Neural progenitor cell (in vitro differentiated cells): ENCODE results near the gene QDPR. TPM values are rescaled to one million over a fixed set of nuclear protein-coding genes. Genes with fewer than 3 reads are reported as not detected.
"Not testable (repeated sequence)": the region's sequence is repeated elsewhere in the genome, so short reads cannot be mapped to it uniquely, and the experiment has no call there.

Experiments used
- DNase-seq: peaks from one replicate; pipeline ENCODE4 v3.0.0-alpha.2; 2016; ENCODE audit warnings: low spot score
- H2AFZ ChIP-seq: fragments of 200-600 bp; sonication (generic); replicated peaks from 2 replicates; pipeline ENCODE4 v1.6.1; 2016; ENCODE audit warnings: antibody characterized with exemption
- H3F3A ChIP-seq: fragments of 200-600 bp; sonication (generic); 2 replicates; pipeline ENCODE4 v1.6.1; 2016; ENCODE audit warnings: antibody characterized with exemption, low read depth
- H3K27ac ChIP-seq: fragments of 200-600 bp; sonication (generic); 2 replicates; pipeline ENCODE4 v1.5.1; 2016; ENCODE audit warnings: mild to moderate bottlenecking
- H3K27me3 ChIP-seq: fragments of 200-600 bp; sonication (generic); 2 replicates; pipeline ENCODE4 v1.6.1; 2016; ENCODE audit warnings: mild to moderate bottlenecking, moderate library complexity
- H3K36me3 ChIP-seq: fragments of 200-600 bp; sonication (generic); 2 replicates; pipeline ENCODE4 v1.5.1; 2016
- H3K4me1 ChIP-seq: fragments of 200-600 bp; sonication (generic); 2 replicates; pipeline ENCODE4 v1.6.1; 2016; ENCODE audit warnings: mixed run types
- H3K4me2 ChIP-seq: fragments of 200-600 bp; sonication (generic); 2 replicates; pipeline ENCODE4 v1.6.1; 2016
- H3K4me3 ChIP-seq: fragments of 200-600 bp; sonication (generic); 2 replicates; pipeline ENCODE4 v1.5.1; 2016
- H3K79me2 ChIP-seq: fragments of 200-600 bp; sonication (generic); 2 replicates; pipeline ENCODE4 v1.6.1; 2016; ENCODE audit warnings: low read depth
- H3K9ac ChIP-seq: fragments of 200-600 bp; sonication (generic); 2 replicates; pipeline ENCODE4 v1.6.1; 2016
- H3K9me3 ChIP-seq: fragments of 200-600 bp; sonication (generic); 2 replicates; pipeline ENCODE4 v1.5.1; 2016; ENCODE audit warnings: low read depth
- H4K20me1 ChIP-seq: fragments of 200-600 bp; sonication (generic); 2 replicates; pipeline ENCODE4 v1.6.1; 2016; ENCODE audit warnings: low read depth
- H3K27ac Mint-ChIP-seq: 3 replicates; pipeline ENCODE4 v1.8.0; 2021; ENCODE audit warnings: mixed read lengths
- H3K27me3 Mint-ChIP-seq: 2 replicates; pipeline ENCODE4 v1.8.0; 2022; ENCODE audit warnings: low read depth, mild to moderate bottlenecking, inconsistent platforms, moderate library complexity, mixed read lengths; ENCODE audit not compliant: insufficient read depth
- H3K36me3 Mint-ChIP-seq: 3 replicates; pipeline ENCODE4 v1.8.0; 2021; ENCODE audit warnings: mixed read lengths
- H3K4me1 Mint-ChIP-seq: 3 replicates; pipeline ENCODE4 v1.8.0; 2021; ENCODE audit warnings: mixed read lengths
- H3K4me3 Mint-ChIP-seq: 3 replicates; pipeline ENCODE4 v1.8.0; 2021; ENCODE audit warnings: mild to moderate bottlenecking, moderate library complexity, mixed read lengths
- H3K9me3 Mint-ChIP-seq: 3 replicates; pipeline ENCODE4 v1.8.0; 2020; ENCODE audit warnings: mixed read lengths
- EZH2 ChIP-seq: fragments of 200-600 bp; sonication (generic); IDR thresholded peaks from 2 replicates; pipeline ENCODE4 v1.6.1; 2017; ENCODE audit warnings: antibody characterized with exemption, mild to moderate bottlenecking, moderate library complexity
- EZH2phosphoT487 ChIP-seq: fragments of 200-600 bp; sonication (generic); IDR thresholded peaks from 2 replicates; pipeline ENCODE4 v1.6.1; 2017; ENCODE audit warnings: antibody characterized with exemption
- total RNA-seq: library from RNA; depleted of rRNA; stranded (reverse); fragments of >200 nt; gene quantifications from 2 replicates; pipeline ENCODE4 v1.2.3, GENCODE V29; 2015; ENCODE audit warnings: low replicate concordance
- TF ChIP-seq, protein P1 (sequence below): fragments of 200-600 bp; sonication (generic); IDR thresholded peaks from 2 replicates; pipeline ENCODE4 v1.5.1; 2017; ENCODE audit warnings: antibody characterized with exemption, mild to moderate bottlenecking

Gene QDPR
- total RNA-seq, 1 donor from 2014 or later: 22.4 TPM

- Histone ChIP-seq H3K27ac (no peak overlapping the region), H3K4me1 (no peaks in the 10 kb centered on the region), H4K20me1 (no peaks in the 10 kb centered on the region), H3K36me3 (no peaks in the 10 kb centered on the region), H3K4me3 (no peak overlapping the region), H3K4me2 (no peak overlapping the region), H3F3A (no peaks in the 10 kb centered on the region), H3K27me3 (no peaks in the 10 kb centered on the region), H3K9me3 (no peaks in the 10 kb centered on the region), H2AFZ (no peak overlapping the region), H3K9ac (no peak overlapping the region), H3K79me2 (no peaks in the 10 kb centered on the region)
- Mint-ChIP-seq H3K36me3 (no peaks in the 10 kb centered on the region), H3K9me3 (no peaks in the 10 kb centered on the region), H3K4me1 (peaks cover 14% of the 10 kb centered on the region), H3K27me3 (peaks cover 2% of the 10 kb centered on the region), H3K4me3 (no peak overlapping the region), H3K27ac (no peak overlapping the region)
- no peak for DNase-seq
- TF ChIP-seq, protein P1, sequence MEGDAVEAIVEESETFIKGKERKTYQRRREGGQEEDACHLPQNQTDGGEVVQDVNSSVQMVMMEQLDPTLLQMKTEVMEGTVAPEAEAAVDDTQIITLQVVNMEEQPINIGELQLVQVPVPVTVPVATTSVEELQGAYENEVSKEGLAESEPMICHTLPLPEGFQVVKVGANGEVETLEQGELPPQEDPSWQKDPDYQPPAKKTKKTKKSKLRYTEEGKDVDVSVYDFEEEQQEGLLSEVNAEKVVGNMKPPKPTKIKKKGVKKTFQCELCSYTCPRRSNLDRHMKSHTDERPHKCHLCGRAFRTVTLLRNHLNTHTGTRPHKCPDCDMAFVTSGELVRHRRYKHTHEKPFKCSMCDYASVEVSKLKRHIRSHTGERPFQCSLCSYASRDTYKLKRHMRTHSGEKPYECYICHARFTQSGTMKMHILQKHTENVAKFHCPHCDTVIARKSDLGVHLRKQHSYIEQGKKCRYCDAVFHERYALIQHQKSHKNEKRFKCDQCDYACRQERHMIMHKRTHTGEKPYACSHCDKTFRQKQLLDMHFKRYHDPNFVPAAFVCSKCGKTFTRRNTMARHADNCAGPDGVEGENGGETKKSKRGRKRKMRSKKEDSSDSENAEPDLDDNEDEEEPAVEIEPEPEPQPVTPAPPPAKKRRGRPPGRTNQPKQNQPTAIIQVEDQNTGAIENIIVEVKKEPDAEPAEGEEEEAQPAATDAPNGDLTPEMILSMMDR: no peak
- no peak for TF ChIP-seq EZH2phosphoT487
- no peak for TF ChIP-seq EZH2
Observed at GRCh38 chr4:17545374-17546140, 33.7 kb upstream of the QDPR start.

- Histone ChIP-seq H3K27me3 (no peaks in the 10 kb centered on the region), H3K4me1 (no peaks in the 10 kb centered on the region), H4K20me1 (no peaks in the 10 kb centered on the region), H3K27ac (no peak overlapping the region), H2AFZ (no peak overlapping the region), H3K9ac (no peak overlapping the region), H3K36me3 (no peaks in the 10 kb centered on the region), H3K4me3 (no peak overlapping the region), H3K4me2 (no peak overlapping the region), H3K79me2 (no peaks in the 10 kb centered on the region), H3K9me3 (no peaks in the 10 kb centered on the region), H3F3A (no peaks in the 10 kb centered on the region)
- H3K4me3 Mint-ChIP-seq: no peak overlapping the region
- no peak overlapping the region for H3K27ac Mint-ChIP-seq
- H3K4me1 Mint-ChIP-seq: peaks cover 14% of the 10 kb centered on the region
- H3K9me3 Mint-ChIP-seq: no peaks in the 10 kb centered on the region
- no peak for DNase-seq
- no peaks in the 10 kb centered on the region for H3K27me3 Mint-ChIP-seq
- H3K36me3 Mint-ChIP-seq: no peaks in the 10 kb centered on the region
- TF ChIP-seq EZH2phosphoT487: no peak
- TF ChIP-seq EZH2: no peak
- TF ChIP-seq, protein P1: no peak
Observed at GRCh38 chr4:17544831-17545234, 32.9 kb upstream of the QDPR start.

DNA sequence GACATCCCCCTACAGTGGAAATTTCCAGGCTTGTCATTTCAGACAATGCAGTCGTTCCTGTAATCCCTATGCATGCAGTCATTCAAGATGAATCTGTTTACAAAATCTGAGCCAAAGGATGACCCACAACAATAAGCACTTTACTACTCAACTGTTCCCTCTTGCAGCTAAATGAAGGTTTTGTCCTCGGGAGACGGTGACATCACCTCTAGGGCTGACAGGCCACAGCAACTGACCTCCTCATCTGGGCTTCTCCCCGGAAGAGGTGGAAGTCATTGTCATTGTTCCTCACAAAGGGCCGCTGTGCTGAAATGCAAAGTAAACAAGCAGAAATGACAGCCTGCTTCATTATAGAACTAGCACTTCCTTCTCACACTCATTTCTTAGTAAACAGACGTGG lies 32.3 kb upstream of the QDPR start:
- no peaks in the 10 kb centered on the region for H3K27me3 ChIP-seq
- H4K20me1 ChIP-seq: no peaks in the 10 kb centered on the region
- no peaks in the 10 kb centered on the region for H3K9me3 ChIP-seq
- no peak for TF ChIP-seq EZH2
- TF ChIP-seq, protein P1: no peak
- no peak for TF ChIP-seq EZH2phosphoT487
- H3K4me2 ChIP-seq: no peak overlapping the region
- H3K27ac ChIP-seq: no peak overlapping the region
- H3K4me1 Mint-ChIP-seq: peaks cover 14% of the 10 kb centered on the region
- H3K27me3 Mint-ChIP-seq: no peaks in the 10 kb centered on the region
- H3K4me3 Mint-ChIP-seq: no peak overlapping the region
- no peaks in the 10 kb centered on the region for H3K4me1 ChIP-seq
- no peak overlapping the region for H2AFZ ChIP-seq
- H3K27ac Mint-ChIP-seq: no peak overlapping the region
- no peak overlapping the region for H3K4me3 ChIP-seq
- H3K36me3 Mint-ChIP-seq: no peaks in the 10 kb centered on the region
- H3F3A ChIP-seq: no peaks in the 10 kb centered on the region
- H3K9ac ChIP-seq: no peak overlapping the region
- no peaks in the 10 kb centered on the region for H3K36me3 ChIP-seq
- no peak for DNase-seq
- no peaks in the 10 kb centered on the region for H3K9me3 Mint-ChIP-seq
- no peaks in the 10 kb centered on the region for H3K79me2 ChIP-seq

DNA sequence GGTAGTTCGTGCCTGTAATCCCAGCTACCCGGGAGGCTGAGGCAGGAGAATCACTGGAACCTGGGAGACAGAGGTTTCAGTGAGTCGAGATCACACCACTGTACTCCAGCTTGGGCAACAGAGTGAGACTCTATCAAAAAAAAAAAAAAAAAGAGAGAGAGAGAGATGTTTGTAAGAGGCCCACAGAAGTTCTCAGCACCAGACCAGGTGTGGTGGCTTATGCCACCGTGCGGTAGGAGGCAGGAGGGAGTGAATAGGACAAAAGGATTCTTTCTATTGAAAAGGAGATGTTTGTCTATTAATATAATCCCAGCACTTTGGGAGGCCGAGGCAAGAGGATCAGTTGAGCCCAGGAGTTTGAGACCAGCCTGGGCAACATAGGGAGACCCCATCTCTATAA lies 25.2 kb upstream of the QDPR start:
- H3K36me3 ChIP-seq, H3K9ac ChIP-seq, H2AFZ ChIP-seq, H3K4me2 ChIP-seq, H3K4me1 ChIP-seq, DNase-seq, H3F3A ChIP-seq, H3K4me1 Mint-ChIP-seq, H4K20me1 ChIP-seq, H3K36me3 Mint-ChIP-seq, H3K27me3 ChIP-seq, H3K4me3 Mint-ChIP-seq, H3K9me3 ChIP-seq, H3K27me3 Mint-ChIP-seq, H3K27ac Mint-ChIP-seq, H3K27ac ChIP-seq, H3K9me3 Mint-ChIP-seq, H3K79me2 ChIP-seq, H3K4me3 ChIP-seq: not testable (repeated sequence)
